ENCODE data around the gene SPRR4. TPM values are rescaled to one million over a fixed set of nuclear protein-coding genes. Genes with fewer than 3 reads are reported as not detected.

SPRR4 gene
- total RNA-seq = not detected in 2 replicates

GRCh38 chr1:152970495-152970894 lies at the start of gene SPRR4:
SPRR4 (plus strand) TSS chr1:152970648; CDS start chr1:152971891, 1,243 bp downstream.

GRCh38 chr1:152946651-152947256 lies 23.7 kb upstream of the SPRR4 start, which contains the start of gene SPRR5:
SPRR5 (plus strand) TSS chr1:152947206; CDS start chr1:152948555, 1,349 bp downstream.

GRCh38 chr1:152983743-152984142 lies 13.3 kb downstream of the SPRR4 start, which contains the start of gene SPRR1A:
SPRR1A (plus strand) TSS chr1:152984081; CDS start chr1:152985231, 1,150 bp downstream.

GRCh38 chr1:153001382-153001781 lies 30.9 kb downstream of the SPRR4 start, which contains the start of gene SPRR3:
SPRR3 (plus strand) TSS chr1:153001749; CDS start chr1:153003021, 1,272 bp downstream.

Other genes starting within 250 kb of the SPRR4 start
- not detected in 2 replicates for gene KPRP, start 212.6 kb upstream of the SPRR4 start, total RNA-seq
- not detected in 2 replicates for gene LCE1F, start 195.5 kb upstream of the SPRR4 start, total RNA-seq
- gene LCE1E, start 184.4 kb upstream of the SPRR4 start, total RNA-seq = not detected in 2 replicates
- gene LCE1D, start 173.9 kb upstream of the SPRR4 start, total RNA-seq = not detected in 2 replicates
- not detected in 2 replicates for gene LCE1C, start 164.0 kb upstream of the SPRR4 start, total RNA-seq
- not detected in 2 replicates for gene LCE1B, start 158.7 kb upstream of the SPRR4 start, total RNA-seq
- gene LCE1A, start 143.2 kb upstream of the SPRR4 start, total RNA-seq = not detected in 2 replicates
- gene LCE6A, start 127.8 kb upstream of the SPRR4 start, total RNA-seq = not detected in 2 replicates
- not detected in 2 replicates for gene LCE7A, start 110.7 kb upstream of the SPRR4 start, total RNA-seq
- not detected in 2 replicates for gene SMCP, start 92.3 kb upstream of the SPRR4 start, total RNA-seq
- not detected in 2 replicates for gene IVL, start 62.1 kb upstream of the SPRR4 start, total RNA-seq
- not detected in 2 replicates for gene SPRR5, start 23.4 kb upstream of the SPRR4 start, total RNA-seq
- not detected in 2 replicates for gene SPRR1A, start 13.4 kb downstream of the SPRR4 start, total RNA-seq
- not detected in 2 replicates for gene SPRR3, start 31.1 kb downstream of the SPRR4 start, total RNA-seq
- gene SPRR1B, start 60.6 kb downstream of the SPRR4 start, total RNA-seq = not detected in 2 replicates
- not detected in 2 replicates for gene SPRR2D, start 70.5 kb downstream of the SPRR4 start, total RNA-seq
- not detected in 2 replicates for gene SPRR2A, start 86.9 kb downstream of the SPRR4 start, total RNA-seq
- gene SPRR2B, start 101.0 kb downstream of the SPRR4 start, total RNA-seq = not detected in 2 replicates
- gene SPRR2E, start 123.9 kb downstream of the SPRR4 start, total RNA-seq = not detected in 2 replicates
- not detected in 2 replicates for gene SPRR2F, start 142.9 kb downstream of the SPRR4 start, total RNA-seq
- not detected in 2 replicates for gene SPRR2G, start 180.2 kb downstream of the SPRR4 start, total RNA-seq
- not detected in 2 replicates for gene LELP1, start 232.8 kb downstream of the SPRR4 start, total RNA-seq
- not detected in 2 replicates for gene PRR9, start 246.9 kb downstream of the SPRR4 start, total RNA-seq